Measurements from ENCODE around the gene C4orf50.
"Not testable (repeated sequence)": the region's sequence is repeated elsewhere in the genome, so short reads cannot be mapped to it uniquely, and the experiment has no call there.

C4orf50 gene

DNA sequence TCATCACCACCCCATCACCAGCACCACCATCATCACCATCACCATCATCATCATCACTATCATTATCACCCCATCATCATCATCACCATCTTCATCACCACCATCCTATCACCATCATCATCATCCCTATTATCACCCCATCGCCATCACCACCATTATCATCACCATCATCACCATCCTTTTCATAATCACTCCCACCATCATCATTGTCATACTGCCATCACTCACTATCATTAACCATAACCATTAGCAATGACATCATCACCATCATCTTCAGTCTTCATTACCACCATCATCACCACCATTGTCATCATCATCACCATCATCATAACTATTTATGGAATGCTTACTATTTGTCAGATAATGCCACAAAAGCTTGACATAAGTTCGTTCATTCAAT, 161.0 kb downstream of the C4orf50 start:
- H3K9me3 Mint-ChIP-seq = no peaks in the 10 kb centered on the region
- no peaks in the 10 kb centered on the region for H3K4me1 Mint-ChIP-seq
- H3K27ac Mint-ChIP-seq = no peak overlapping the region
- H3K4me3 Mint-ChIP-seq = no peak overlapping the region
- no peak for TF ChIP-seq CTCF (IDR thresholded peaks at IDR 0.05)
- H3K36me3 Mint-ChIP-seq (ENCODE audit: low read depth) = peaks cover 9% of the 10 kb centered on the region
- DNase-seq = no peak
- H3K27me3 Mint-ChIP-seq (ENCODE audit: low read depth, poor library complexity) = no peaks in the 10 kb centered on the region

DNA sequence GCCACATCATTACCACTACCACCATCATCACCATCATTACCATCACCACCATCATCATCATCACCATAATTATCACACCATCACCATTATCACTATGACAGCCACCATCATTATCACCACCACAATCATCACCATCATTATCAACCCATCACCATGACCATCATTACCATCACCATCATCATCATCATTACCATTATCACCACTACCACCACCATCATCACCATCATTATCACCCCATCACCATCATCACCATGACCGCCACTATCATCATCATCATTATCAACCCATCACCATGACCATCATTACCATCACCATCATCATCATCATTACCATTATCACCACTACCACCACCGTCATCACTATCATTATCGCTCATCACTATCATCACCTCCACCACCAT, 161.9 kb downstream of the C4orf50 start:
- not testable (repeated sequence) for H3K4me3 Mint-ChIP-seq; H3K36me3 Mint-ChIP-seq (ENCODE audit: low read depth); H3K4me1 Mint-ChIP-seq; H3K27me3 Mint-ChIP-seq (ENCODE audit: low read depth, poor library complexity); H3K9me3 Mint-ChIP-seq; H3K27ac Mint-ChIP-seq; DNase-seq

DNA sequence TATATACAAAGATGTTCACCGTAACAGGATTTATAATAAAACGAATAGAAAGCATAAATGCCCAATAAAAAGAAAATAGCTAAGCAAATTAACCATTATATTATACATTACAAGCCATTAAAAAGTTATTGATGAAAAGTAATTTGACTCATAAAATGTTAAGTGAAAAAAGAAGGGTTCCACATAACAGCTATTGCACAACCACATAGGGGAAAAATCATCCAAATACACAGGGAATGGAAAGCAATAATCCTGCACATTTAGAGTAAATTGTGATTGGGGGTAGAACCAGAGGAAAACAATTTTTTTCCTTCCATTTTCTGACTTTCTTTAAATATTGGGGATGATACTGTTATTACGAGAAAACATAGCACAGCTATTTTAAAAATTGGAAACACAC, 163.3 kb downstream of the C4orf50 start:
- no peak for DNase-seq
- Mint-ChIP-seq H3K9me3 (no peaks in the 10 kb centered on the region), H3K36me3 (ENCODE audit: low read depth) (peaks cover 9% of the 10 kb centered on the region), H3K27me3 (ENCODE audit: low read depth, poor library complexity) (no peaks in the 10 kb centered on the region), H3K4me3 (no peak overlapping the region), H3K4me1 (no peaks in the 10 kb centered on the region), H3K27ac (no peak overlapping the region)
- no peak for TF ChIP-seq CTCF (IDR thresholded peaks at IDR 0.05)

DNA sequence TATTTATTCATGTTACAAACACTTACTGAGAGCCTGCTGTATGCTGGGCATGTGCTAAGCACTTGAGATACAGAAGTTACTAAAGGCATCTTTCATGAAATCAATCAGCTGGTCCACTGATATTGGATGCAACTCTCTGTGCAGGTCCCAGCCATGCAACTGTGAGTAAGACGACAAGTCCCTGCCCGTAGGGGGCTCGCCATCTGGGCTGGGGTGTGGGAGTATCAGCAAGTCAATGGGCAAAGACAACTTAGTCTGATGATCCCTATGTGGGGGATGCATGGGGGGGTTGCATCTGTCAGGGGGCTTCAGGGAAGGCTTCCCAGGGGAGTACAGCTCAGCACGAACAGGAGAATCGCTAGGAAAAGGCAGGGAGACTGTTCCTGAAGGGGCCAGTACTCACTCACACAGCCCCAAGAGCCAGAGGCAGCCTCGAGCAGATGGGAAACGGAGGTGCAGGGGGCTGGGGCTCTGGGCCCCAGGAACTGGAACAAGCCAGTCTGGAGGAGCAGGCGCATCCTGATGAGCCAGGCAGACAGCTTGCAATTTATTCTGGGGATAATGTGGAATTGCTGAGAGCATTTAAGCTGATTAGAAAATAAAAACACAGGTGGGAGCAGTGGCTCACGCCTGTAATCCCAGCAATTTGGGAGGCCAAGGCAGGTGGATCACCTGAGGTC, 165.6 kb downstream of the C4orf50 start:
- TF ChIP-seq CTCF (IDR thresholded peaks at IDR 0.05) = no peak
- Mint-ChIP-seq H3K27me3 (ENCODE audit: low read depth, poor library complexity) (no peaks in the 10 kb centered on the region), H3K4me3 (no peak overlapping the region), H3K9me3 (no peaks in the 10 kb centered on the region), H3K4me1 (no peaks in the 10 kb centered on the region), H3K36me3 (ENCODE audit: low read depth) (peaks cover 30% of the 10 kb centered on the region), H3K27ac (peak overlapping the region; percentile 38)
- no peak for DNase-seq

- Mint-ChIP-seq H3K27me3 (ENCODE audit: low read depth, poor library complexity) (no peaks in the 10 kb centered on the region), H3K36me3 (ENCODE audit: low read depth) (peaks cover 39% of the 10 kb centered on the region), H3K4me3 (no peak overlapping the region), H3K9me3 (no peaks in the 10 kb centered on the region), H3K27ac (no peak overlapping the region), H3K4me1 (no peaks in the 10 kb centered on the region)
- no peak for TF ChIP-seq CTCF (IDR thresholded peaks at IDR 0.05)
- no peak for DNase-seq
Observed at GRCh38 chr4:5851637-5852301, 166.5 kb downstream of the C4orf50 start.

Data from nephron progenitor cell (in vitro differentiated cells).